GM12865 (cell line): Measurements from ENCODE around the gene ACTA2.
A peak's percentile ranks its signal among the peaks of the same experiment; 100 is the strongest.

Source experiments
- DNase-seq: peaks from one replicate; pipeline ENCODE4 v3.0.0; 2010; ENCODE audit warnings: low read depth
- H3K4me3 ChIP-seq: 2 replicates; pipeline ENCODE4 v1.5.1; 2011; ENCODE audit warnings: mild to moderate bottlenecking, low read depth, low read length, control low read depth
- TF ChIP-seq, protein P1 (sequence below): IDR thresholded peaks from 2 replicates; pipeline ENCODE4 v1.5.1; 2011; ENCODE audit warnings: low read length, control low read depth, low read depth, inconsistent platforms; ENCODE audit not compliant: insufficient read depth; ENCODE audit errors: missing control alignments

The ACTA2 gene

DNA sequence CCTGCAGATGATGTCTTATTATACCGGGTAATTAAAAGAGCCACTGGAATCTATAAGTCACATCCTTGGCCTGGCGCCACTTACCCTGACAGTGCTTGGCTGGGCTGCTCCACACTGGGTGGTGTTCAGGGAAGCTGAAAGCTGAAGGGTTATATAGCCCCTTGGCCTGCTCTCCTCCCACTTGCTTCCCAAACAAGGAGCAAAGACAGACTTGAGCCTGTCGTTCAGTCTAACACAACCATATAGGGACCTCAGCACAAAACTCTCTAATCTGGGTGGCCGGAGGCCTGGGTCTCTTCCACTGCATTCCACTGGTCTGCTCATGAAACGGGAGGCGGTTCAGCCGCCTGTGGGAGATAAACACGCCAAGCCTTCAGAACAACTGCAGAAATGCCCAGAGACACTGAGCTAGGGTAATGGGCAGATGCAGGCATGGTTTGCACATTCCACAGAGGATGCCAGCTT is at the start of gene ACTA2:
TSS of gene ACTA2 (minus strand) at position 127 of the 465 bp plus-strand sequence. CDS start 3,843 bp downstream, outside the sequence.
- H3K4me3 ChIP-seq = no peak within 1 kb of the TSS
- no peak for DNase-seq
- TF ChIP-seq, protein P1, sequence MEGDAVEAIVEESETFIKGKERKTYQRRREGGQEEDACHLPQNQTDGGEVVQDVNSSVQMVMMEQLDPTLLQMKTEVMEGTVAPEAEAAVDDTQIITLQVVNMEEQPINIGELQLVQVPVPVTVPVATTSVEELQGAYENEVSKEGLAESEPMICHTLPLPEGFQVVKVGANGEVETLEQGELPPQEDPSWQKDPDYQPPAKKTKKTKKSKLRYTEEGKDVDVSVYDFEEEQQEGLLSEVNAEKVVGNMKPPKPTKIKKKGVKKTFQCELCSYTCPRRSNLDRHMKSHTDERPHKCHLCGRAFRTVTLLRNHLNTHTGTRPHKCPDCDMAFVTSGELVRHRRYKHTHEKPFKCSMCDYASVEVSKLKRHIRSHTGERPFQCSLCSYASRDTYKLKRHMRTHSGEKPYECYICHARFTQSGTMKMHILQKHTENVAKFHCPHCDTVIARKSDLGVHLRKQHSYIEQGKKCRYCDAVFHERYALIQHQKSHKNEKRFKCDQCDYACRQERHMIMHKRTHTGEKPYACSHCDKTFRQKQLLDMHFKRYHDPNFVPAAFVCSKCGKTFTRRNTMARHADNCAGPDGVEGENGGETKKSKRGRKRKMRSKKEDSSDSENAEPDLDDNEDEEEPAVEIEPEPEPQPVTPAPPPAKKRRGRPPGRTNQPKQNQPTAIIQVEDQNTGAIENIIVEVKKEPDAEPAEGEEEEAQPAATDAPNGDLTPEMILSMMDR = no peak

DNA sequence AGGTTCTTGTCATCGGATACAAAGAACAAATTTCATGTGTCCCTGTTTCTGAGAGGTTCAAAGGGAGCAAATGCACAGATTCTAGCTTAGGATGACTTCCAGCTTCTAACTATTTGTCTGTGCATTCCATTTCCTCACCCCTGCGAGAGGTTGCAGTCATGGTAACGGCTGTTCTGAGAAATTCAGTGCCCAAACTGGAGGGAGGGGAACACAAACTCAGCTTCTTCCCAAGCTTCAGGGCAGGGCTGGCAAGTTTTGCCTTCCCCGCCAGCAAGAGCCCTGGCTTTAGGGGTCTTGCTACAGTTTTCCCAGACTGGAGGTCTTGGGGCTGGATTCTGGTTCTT is 49.1 kb upstream of the ACTA2 start:
- TF ChIP-seq, protein P1 = no peak
- H3K4me3 ChIP-seq = peak overlapping the region; percentile 52; the same call in 1 of the 2 replicates
- DNase-seq = no peak

DNA sequence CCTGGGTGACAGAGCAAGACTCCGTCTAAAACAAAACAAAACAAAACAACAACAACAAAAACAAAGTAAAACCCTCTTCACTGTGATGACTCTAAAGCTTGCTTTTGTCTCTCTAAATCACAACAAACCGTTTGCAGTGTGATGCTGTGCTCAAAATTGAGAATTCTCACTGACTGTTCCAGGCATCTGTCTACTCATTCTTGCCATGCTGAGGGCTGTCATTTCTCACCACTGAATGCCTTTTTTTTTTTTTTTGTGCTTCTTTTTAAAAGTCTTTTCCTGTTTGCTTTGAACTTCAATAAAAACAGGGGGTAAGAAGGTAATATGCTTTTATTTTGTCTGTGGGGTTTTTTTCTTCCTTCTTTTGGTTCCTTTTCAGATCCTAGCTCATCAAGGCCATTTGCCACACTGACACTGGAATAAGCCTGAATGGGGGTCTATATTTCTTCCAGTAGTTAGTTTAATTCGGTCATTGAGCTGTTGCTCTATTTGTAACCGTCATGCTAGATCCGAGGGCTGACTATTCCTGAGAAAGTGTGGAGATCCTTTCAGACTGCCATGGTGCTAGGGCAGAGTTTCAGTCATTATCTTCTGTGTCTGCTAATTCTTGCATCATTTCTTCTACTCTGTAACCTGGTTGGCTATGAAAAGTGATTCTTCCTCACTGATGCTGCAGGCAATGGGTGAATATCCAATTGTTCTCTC is 48.6 kb upstream of the ACTA2 start:
- H3K4me3 ChIP-seq = peak overlapping the region; percentile 52
- TF ChIP-seq, protein P1 = no peak
- peak; percentile 72 for DNase-seq

DNA sequence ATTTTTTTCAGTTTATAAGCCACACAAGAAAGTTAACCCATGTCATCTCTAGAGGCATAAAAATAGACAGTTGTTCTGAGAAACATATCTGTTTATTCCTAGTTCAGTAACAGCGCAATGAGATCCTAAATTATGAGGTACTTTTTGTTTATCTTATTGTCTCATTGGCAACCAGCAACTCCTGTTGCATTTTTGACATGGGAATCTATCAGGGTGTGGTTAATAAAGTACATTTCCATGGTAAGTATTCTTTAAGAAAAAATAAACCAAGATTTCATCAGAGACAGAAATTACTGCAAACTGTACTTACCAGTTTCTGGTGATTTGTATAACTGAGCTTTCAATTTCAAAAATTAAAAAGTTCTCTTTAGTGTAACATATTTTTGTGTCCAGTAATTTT is 47.1 kb upstream of the ACTA2 start:
- TF ChIP-seq, protein P1 = no peak
- no peak for DNase-seq
- peak overlapping the region; percentile 52 for H3K4me3 ChIP-seq

DNA sequence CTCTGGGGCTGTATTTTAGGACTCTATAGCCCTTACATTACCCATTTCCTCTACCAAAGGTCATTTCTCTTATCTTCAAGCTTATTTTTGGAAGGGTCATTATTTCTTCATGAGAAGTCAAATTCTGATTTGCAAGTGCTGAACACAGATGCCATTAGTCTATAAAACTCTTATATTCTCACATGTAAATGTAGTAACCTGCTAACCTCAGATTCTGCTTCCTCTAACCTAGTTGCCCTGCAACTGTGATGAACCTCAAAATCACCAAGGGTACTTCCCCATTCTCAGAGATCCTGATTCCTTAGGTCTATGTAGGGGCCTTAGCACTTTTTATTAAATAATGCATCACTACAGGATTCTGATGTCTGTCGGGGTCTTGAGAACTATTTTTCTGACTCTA is 44.4 kb upstream of the ACTA2 start:
- DNase-seq = peak; percentile 71
- peak overlapping the region; percentile 97 for H3K4me3 ChIP-seq
- TF ChIP-seq, protein P1 = no peak

DNA sequence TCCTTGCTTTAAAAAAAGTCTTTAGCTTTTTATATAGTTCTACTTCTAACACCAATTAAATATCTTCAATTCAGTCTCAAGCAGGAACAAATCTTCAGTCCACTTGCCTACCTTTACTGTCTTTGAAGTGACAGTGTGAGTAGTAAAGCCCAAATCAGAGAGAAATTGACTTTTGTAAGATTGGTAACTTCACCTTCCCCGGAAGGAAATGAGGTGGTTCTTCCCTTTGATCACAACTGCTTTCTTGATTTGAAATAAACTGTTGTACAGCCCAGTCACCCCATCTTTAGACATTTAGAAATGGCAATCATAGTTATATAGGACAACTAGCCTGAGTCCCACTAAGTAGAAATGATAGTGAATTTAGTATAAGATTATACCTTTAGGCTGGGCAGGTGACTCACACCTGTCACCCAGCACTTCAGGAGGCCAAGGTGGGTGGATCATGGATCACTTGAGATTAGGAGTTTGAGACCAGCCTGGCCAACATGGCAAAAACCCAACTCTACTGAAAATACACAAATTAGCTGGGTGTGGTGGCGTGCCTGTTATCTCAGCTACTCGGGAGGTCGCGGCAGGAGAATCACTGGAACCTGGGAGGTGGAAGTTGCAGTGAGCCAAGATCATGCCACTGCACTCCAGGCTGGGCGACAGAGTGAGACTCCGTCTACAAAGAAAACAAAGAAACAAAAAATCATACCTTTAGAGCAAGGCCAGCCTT is 42.7 kb upstream of the ACTA2 start:
- DNase-seq = no peak
- H3K4me3 ChIP-seq = peak overlapping the region; percentile 97
- TF ChIP-seq, protein P1 = no peak

DNA sequence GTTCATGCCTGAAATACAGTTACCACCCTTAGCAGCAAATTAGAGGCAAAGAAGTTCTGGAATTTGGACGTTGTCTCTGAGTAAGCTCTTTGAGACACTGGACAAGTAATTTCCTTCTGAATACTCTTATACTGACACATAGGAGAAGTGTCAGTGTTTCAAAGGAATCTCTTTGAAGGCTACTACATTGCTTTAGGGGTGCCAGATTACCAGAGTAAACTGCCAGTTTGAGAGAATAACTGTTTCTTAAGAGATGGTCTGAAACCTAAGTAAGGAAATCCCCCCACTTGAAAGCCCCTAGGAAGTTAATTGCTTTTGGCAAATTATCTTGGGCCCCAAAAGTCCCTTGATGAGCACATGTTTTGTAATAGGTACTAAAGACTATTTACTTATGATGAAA is 41.4 kb upstream of the ACTA2 start:
- TF ChIP-seq, protein P1 = no peak
- peak; percentile 78 for DNase-seq
- peak overlapping the region; percentile 97 for H3K4me3 ChIP-seq
